ENCODE measurements around the gene PTHLH.
A peak's percentile ranks its signal among the peaks of the same experiment; 100 is the strongest.

The PTHLH gene

GRCh38 chr12:27974735-27975221 is 2.2 kb upstream of the PTHLH start:
- no peak for DNase-seq (ENCODE audit: low spot score)

- no peak for DNase-seq (ENCODE audit: low spot score)
Measured at GRCh38 chr12:27973487-27973890, 956 bp upstream of the PTHLH start.

- DNase-seq (ENCODE audit: low spot score): no peak
Measured at GRCh38 chr12:27971606-27972005, 927 bp downstream of the PTHLH start.

GRCh38 chr12:27971121-27971489 is 1.4 kb downstream of the PTHLH start:
- DNase-seq (ENCODE audit: low spot score): no peak

- DNase-seq (ENCODE audit: low spot score): no peak
Measured at GRCh38 chr12:27970401-27971120, 2.0 kb downstream of the PTHLH start.

GRCh38 chr12:27969624-27970400 is 2.7 kb downstream of the PTHLH start:
- DNase-seq (ENCODE audit: low spot score): peak; percentile 80

GRCh38 chr12:27968972-27969623 is 3.4 kb downstream of the PTHLH start:
- DNase-seq (ENCODE audit: low spot score): peak; percentile 65

- DNase-seq (ENCODE audit: low spot score): no peak
Measured at GRCh38 chr12:27967551-27968054, 4.9 kb downstream of the PTHLH start.

- DNase-seq (ENCODE audit: low spot score): no peak
Measured at GRCh38 chr12:27966870-27967269, 5.7 kb downstream of the PTHLH start.

GRCh38 chr12:27965966-27966365 is 6.6 kb downstream of the PTHLH start:
- DNase-seq (ENCODE audit: low spot score): no peak

GRCh38 chr12:27965411-27965810 is 7.1 kb downstream of the PTHLH start:
- DNase-seq (ENCODE audit: low spot score): no peak

GRCh38 chr12:27964123-27964522 is 8.4 kb downstream of the PTHLH start:
- DNase-seq (ENCODE audit: low spot score): no peak

GRCh38 chr12:27960821-27961220 is 11.7 kb downstream of the PTHLH start:
- no peak for DNase-seq (ENCODE audit: low spot score)

- DNase-seq (ENCODE audit: low spot score): no peak
Measured at GRCh38 chr12:27958675-27959074, 13.9 kb downstream of the PTHLH start.

GRCh38 chr12:27957366-27957765 is 15.2 kb downstream of the PTHLH start:
- no peak for DNase-seq (ENCODE audit: low spot score)

GRCh38 chr12:27953817-27954216 is 18.7 kb downstream of the PTHLH start:
- DNase-seq (ENCODE audit: low spot score): no peak

- DNase-seq (ENCODE audit: low spot score): no peak
Measured at GRCh38 chr12:27953348-27953747, 19.2 kb downstream of the PTHLH start.

GRCh38 chr12:27952510-27952909 is 20.0 kb downstream of the PTHLH start:
- no peak for DNase-seq (ENCODE audit: low spot score)

- no peak for DNase-seq (ENCODE audit: low spot score)
Measured at GRCh38 chr12:27951898-27952297, 20.6 kb downstream of the PTHLH start.

- DNase-seq (ENCODE audit: low spot score): no peak
Measured at GRCh38 chr12:27946421-27946820, 26.1 kb downstream of the PTHLH start.

GRCh38 chr12:27940756-27941402 is 31.7 kb downstream of the PTHLH start:
- DNase-seq (ENCODE audit: low spot score): peak; percentile 74

GRCh38 chr12:27940245-27940644 is 32.3 kb downstream of the PTHLH start:
- DNase-seq (ENCODE audit: low spot score): no peak

Data from D341Med (cell line).